Subcutaneous abdominal adipose tissue (tissue), 5 donors: ENCODE results near the gene VPS4B.

Source experiments
- H3K27ac ChIP-seq: one replicate; pipeline ENCODE4 v1.7.0; 2013; ENCODE audit warnings: low read depth, mild to moderate bottlenecking, inconsistent platforms, low read length, moderate library complexity
- H3K27me3 ChIP-seq, 5 donors: one replicate each; pipeline ENCODE4 v1.7.0; 2013; ENCODE audit warnings: low read length in 5 of 5, inconsistent platforms in 1 of 5; ENCODE audit not compliant: control insufficient read depth in 5 of 5, insufficient read depth in 4 of 5
- H3K36me3 ChIP-seq, 5 donors: one replicate each; pipeline ENCODE4 v1.7.0; 2013; ENCODE audit warnings: low read length in 5 of 5; ENCODE audit not compliant: control insufficient read depth in 5 of 5, insufficient read depth in 5 of 5
- H3K4me1 ChIP-seq, 5 donors: one replicate each; pipeline ENCODE4 v1.7.0; 2013; ENCODE audit warnings: low read length in 5 of 5, mild to moderate bottlenecking in 3 of 5, moderate library complexity in 1 of 5; ENCODE audit not compliant: control insufficient read depth in 5 of 5, insufficient read depth in 5 of 5
- H3K4me3 ChIP-seq, 5 donors: one replicate each; pipeline ENCODE4 v1.7.0; 2013; ENCODE audit warnings: low read length in 5 of 5, low read depth in 1 of 5
- H3K9ac ChIP-seq, 5 donors: one replicate each; pipeline ENCODE4 v1.7.0; 2013; ENCODE audit warnings: low read length in 5 of 5, mild to moderate bottlenecking in 4 of 5, moderate library complexity in 3 of 5
- H3K9me3 ChIP-seq, 5 donors: one replicate each; pipeline ENCODE4 v1.7.0; 2013; ENCODE audit warnings: low read length in 5 of 5; ENCODE audit not compliant: control insufficient read depth in 5 of 5
- donor health status: healthy.
- donor health status: healthy.
- donor health status: healthy.
- donor health status: healthy.
- donor health status: healthy.

The VPS4B gene

DNA sequence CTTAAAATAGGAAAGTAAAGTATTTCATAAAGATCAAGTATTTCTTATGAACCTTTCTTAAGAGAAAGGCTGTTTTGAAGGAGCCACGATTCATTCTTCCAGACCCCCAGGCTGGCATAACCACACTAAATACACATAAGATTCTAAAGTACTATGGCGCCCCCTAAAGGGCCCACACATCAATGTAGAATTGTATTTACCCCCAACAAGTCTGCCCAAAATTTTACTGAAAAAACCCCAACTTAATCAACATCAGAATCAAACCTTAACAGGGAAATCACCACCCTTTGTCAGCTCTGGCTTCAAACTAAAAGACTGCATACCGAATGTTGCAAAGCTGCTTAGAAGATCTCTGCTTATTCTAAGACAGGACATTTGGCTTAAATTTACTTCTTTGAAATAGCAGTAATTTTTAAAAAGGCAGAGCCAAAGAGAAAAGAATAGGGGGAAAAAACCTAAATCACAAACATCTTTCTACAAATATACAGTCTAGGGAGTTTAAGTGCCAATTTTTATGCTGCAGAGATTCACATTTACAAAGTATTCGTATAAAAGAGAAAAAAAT lies 82.3 kb downstream of the VPS4B start:
- Histone ChIP-seq H3K9me3 (no peaks in the 10 kb centered on the region), H3K27ac (no peak overlapping the region), H3K9ac (no peak overlapping the region), H3K36me3 (peaks cover 13 to 60% (median 39%) of the 10 kb centered on the region in 5 donors), H3K4me3 (no peak overlapping the region), H3K4me1 (peaks cover 0 to 15% (median 10%) of the 10 kb centered on the region in 5 donors), H3K27me3 (no peaks in the 10 kb centered on the region)
